Progenitor cell of endocrine pancreas (in vitro differentiated cells): Measurements from ENCODE around the gene IPO13. TPM values are rescaled to one million over a fixed set of nuclear protein-coding genes. Genes with fewer than 3 reads are reported as not detected.

ENCODE experiments used
- DNase-seq: peaks from one replicate; pipeline ENCODE4 v3.0.0; 2021; ENCODE audit warnings: low spot score; ENCODE audit not compliant: unreplicated experiment
- H3K27ac Mint-ChIP-seq: 2 replicates; pipeline ENCODE4 v1.8.0; 2021; ENCODE audit warnings: mild to moderate bottlenecking, moderate library complexity, mixed read lengths
- H3K27me3 Mint-ChIP-seq: 2 replicates; pipeline ENCODE4 v1.8.0; 2021; ENCODE audit warnings: mixed read lengths
- H3K36me3 Mint-ChIP-seq: 2 replicates; pipeline ENCODE4 v1.8.0; 2022; ENCODE audit warnings: mixed read lengths; ENCODE audit not compliant: insufficient read depth
- H3K4me1 Mint-ChIP-seq: 2 replicates; pipeline ENCODE4 v1.8.0; 2021; ENCODE audit warnings: low read depth, mixed read lengths
- H3K4me3 Mint-ChIP-seq: 2 replicates; pipeline ENCODE4 v1.8.0; 2021; ENCODE audit warnings: low read depth, mild to moderate bottlenecking, moderate library complexity, mixed read lengths
- H3K9me3 Mint-ChIP-seq: 2 replicates; pipeline ENCODE4 v1.8.0; 2021; ENCODE audit warnings: low read depth, mixed read lengths
- CTCF ChIP-seq: fragments of 200-600 bp; sonication (generic); IDR thresholded peaks from one replicate; pipeline ENCODE4 v1.5.0; 2021; ENCODE audit warnings: antibody characterized with exemption, mild to moderate bottlenecking; ENCODE audit not compliant: unreplicated experiment
- long read RNA-seq: library from polyadenylated mRNA; unstranded; transcript quantifications from one replicate; pipeline ENCODE4 v2.0.0, GENCODE V29; 2020
- total RNA-seq: library from RNA; stranded (reverse); gene quantifications from 2 replicates; pipeline ENCODE4 v1.2.1, GENCODE V29; 2021

IPO13 gene
- 34.6 and 35.8 TPM in 2 replicates for total RNA-seq
- long read RNA-seq, partial matches to known transcripts: 7 of 11 reads
- long read RNA-seq, other reads (novel, unspliced or antisense): 2 of 11 reads

GRCh38 chr1:43946236-43947060, at the start of gene IPO13:
Gene IPO13, plus strand, starts transcription at chr1:43946950. Its CDS starts 651 bp downstream, at chr1:43947601.
- DNase-seq: peak; percentile 94
- H3K9me3 Mint-ChIP-seq: no peaks in the 10 kb centered on the region
- peaks cover 2% of the 10 kb centered on the region for H3K36me3 Mint-ChIP-seq
- H3K4me3 Mint-ChIP-seq: peak within 1 kb of the TSS; percentile 87
- peaks cover 16% of the 10 kb centered on the region for H3K4me1 Mint-ChIP-seq
- H3K27ac Mint-ChIP-seq: peak within 1 kb of the TSS; percentile 99
- H3K27me3 Mint-ChIP-seq: peaks cover 7% of the 10 kb centered on the region
- peak; percentile 75 for TF ChIP-seq CTCF

- peaks cover 1% of the 10 kb centered on the region for H3K4me1 Mint-ChIP-seq
- no peaks in the 10 kb centered on the region for H3K36me3 Mint-ChIP-seq
- TF ChIP-seq CTCF: no peak
- H3K27ac Mint-ChIP-seq: no peak overlapping the region
- H3K4me3 Mint-ChIP-seq: no peak overlapping the region
- H3K27me3 Mint-ChIP-seq: no peaks in the 10 kb centered on the region
- DNase-seq: no peak
- no peaks in the 10 kb centered on the region for H3K9me3 Mint-ChIP-seq
These were observed 47.8 kb upstream of the IPO13 start for GRCh38 chr1:43898981-43899380.

GRCh38 chr1:43900386-43900785, 46.4 kb upstream of the IPO13 start:
- peaks cover 1% of the 10 kb centered on the region for H3K4me1 Mint-ChIP-seq
- H3K4me3 Mint-ChIP-seq: no peak overlapping the region
- DNase-seq: no peak
- H3K36me3 Mint-ChIP-seq: no peaks in the 10 kb centered on the region
- no peak for TF ChIP-seq CTCF
- peaks cover 4% of the 10 kb centered on the region for H3K27me3 Mint-ChIP-seq
- no peaks in the 10 kb centered on the region for H3K9me3 Mint-ChIP-seq
- no peak overlapping the region for H3K27ac Mint-ChIP-seq

GRCh38 chr1:43901196-43901961, 45.4 kb upstream of the IPO13 start:
- Mint-ChIP-seq H3K36me3 (no peaks in the 10 kb centered on the region), H3K4me1 (peaks cover 1% of the 10 kb centered on the region), H3K9me3 (no peaks in the 10 kb centered on the region), H3K4me3 (no peak overlapping the region), H3K27ac (peak overlapping the region; percentile 5), H3K27me3 (peaks cover 4% of the 10 kb centered on the region)
- TF ChIP-seq CTCF: no peak
- no peak for DNase-seq

- peaks cover 1% of the 10 kb centered on the region for H3K4me1 Mint-ChIP-seq
- no peak for DNase-seq
- no peak overlapping the region for H3K4me3 Mint-ChIP-seq
- H3K27ac Mint-ChIP-seq: peak overlapping the region; percentile 40
- no peak for TF ChIP-seq CTCF
- H3K36me3 Mint-ChIP-seq: no peaks in the 10 kb centered on the region
- H3K9me3 Mint-ChIP-seq: no peaks in the 10 kb centered on the region
- H3K27me3 Mint-ChIP-seq: peaks cover 10% of the 10 kb centered on the region
These were observed 44.5 kb upstream of the IPO13 start for GRCh38 chr1:43902058-43902831.
